GM19468 (cell line): Measurements from ENCODE around the gene MACROD2.

Experiments
- ATAC-seq: cut with Tn5 transposase; IDR thresholded peaks from one replicate; pipeline ENCODE4 v1.9.1; 2021; ENCODE audit warnings: mild to moderate bottlenecking, moderate library complexity, moderate number of reproducible peaks; ENCODE audit not compliant: unreplicated experiment; ENCODE audit errors: extremely low read depth

The MACROD2 gene

DNA sequence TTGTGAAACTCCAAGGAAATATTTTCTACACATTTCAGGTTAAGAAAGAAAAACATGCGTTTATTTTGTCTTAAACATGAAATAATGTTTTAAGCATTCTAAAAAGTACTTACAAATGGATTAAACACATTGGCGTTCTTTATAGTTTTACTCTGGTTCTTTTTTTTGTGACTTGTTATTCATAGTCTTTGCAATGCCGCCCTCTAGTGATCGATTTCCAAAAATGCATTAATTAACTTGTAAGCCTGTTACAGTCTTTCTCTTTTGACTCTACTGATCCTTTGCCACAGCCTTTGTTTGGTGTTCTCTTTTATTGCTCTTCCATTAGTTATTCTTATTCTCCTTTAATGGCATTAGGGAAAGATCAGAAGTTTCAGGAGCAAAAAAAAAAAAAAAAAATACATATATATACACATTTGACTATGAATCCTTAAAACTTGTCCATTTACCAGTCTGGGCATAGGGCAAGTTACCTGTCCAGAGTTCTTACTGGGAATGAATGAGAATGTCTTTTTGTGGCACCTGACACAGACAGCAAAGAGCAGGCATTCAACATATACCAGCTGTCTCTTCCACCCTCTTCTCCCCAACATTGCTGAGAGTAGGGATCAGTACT is 59.9 kb downstream of the MACROD2 start:
- no peak for ATAC-seq

DNA sequence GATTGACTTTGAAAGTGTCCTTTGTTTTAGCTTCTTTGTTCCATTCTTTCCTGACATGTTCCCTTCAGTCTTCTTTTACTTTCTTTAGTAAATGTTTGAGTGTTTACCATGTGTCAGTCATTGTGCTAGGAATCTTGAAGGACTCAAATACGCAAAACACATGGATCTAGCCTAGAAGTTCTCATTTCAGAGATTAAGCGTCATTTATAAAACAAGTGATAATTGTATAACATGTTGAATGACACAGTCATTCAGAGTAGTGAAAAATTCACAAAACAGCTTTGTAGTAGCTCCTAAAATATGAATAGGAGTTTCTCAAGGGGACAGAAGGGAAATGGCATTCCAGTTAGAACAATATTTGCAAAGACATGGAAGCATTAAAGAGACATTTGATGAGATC is 66.9 kb downstream of the MACROD2 start:
- no peak for ATAC-seq

DNA sequence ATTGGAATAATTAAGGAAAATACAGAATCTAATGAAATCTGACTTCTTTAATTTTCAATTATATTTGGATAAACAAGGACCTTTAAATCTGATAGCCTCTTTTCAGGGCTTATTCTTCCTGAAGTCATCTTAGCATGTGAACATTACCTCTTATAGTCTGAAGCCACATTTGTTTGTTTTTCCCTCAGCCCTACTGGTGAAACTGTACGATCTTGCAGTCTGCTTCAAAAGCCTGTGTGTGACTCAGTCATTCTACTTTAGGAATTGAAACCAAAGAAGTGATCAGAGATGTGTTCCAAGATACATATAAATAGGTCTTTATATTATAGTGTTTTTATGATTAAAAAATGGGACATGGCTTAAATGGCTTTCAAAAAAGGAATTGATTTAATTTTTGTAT is 67.5 kb downstream of the MACROD2 start:
- ATAC-seq = no peak

DNA sequence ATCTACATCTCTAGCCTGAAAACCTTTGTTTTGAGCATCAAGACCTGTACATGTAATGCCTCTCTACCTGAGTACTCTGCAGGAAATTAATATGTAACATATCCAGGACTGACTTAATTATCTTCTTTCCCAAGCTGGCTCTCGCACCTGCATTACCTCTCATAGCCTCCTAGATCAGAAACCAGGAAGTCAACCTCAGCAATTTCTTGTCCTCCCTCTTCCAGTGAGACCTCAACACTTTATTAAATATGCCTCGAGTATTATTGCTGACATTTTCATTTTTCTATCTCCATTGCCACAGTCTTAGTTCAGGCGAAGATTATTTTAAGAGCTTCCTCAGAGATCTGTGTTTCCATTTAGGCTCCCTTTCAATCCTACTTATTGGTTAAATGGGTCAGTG is 69.0 kb downstream of the MACROD2 start:
- no peak for ATAC-seq

DNA sequence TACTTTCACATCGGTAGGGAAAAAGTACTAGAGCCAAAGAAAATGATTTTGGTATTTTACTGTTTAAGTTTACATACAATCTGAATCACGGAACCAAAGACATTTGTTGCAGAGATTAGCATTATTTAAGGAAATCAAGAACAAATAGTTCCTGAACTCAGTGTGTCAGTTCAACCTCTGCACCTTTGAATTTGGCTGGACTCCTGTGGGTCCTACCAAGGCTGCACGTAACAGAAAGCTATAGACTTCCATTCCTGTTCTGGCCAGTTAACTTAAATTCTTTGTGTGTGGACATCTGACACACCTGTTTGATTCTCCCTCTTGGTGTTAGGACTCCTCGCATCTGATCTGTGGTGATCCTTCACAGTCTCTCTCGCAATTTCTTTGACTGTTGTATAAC is 69.6 kb downstream of the MACROD2 start:
- no peak for ATAC-seq

DNA sequence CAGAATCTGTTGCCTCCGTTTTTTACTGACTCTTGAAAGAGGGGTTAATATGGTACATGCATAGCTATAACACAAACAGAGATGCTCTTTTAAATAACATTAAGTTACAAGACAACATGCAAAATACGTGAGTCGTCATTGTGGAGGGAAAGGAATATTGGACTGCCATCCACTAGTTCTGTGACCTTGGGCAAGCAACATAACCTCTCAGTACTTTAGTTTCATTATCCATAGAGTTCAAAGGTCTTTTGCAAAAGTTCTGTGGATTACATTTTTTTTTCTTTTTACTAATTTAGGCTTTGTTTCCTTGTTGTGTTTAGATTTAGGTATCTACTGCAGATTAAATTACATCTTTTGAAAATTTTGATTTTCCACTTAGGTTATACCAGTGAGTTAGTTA is 70.5 kb downstream of the MACROD2 start:
- ATAC-seq = no peak

DNA sequence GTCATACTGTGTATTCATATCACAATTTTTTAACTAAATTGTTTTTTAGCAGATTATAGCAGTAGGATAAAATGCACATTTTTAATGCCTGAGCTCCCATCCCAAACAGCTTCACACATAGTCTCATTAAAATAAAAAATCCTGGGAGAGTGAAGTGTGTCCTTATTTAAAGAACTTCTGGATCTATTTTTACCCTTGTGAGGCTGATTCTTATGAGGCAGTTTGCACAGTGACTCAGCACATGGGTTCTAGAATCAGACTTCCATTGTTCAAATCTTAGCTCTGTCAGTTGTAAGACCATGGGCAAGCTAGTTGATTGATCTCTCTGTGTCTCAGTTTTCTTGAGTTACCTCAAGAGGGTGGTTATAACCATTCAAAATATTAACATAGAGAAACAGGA is 72.3 kb downstream of the MACROD2 start:
- no peak for ATAC-seq

DNA sequence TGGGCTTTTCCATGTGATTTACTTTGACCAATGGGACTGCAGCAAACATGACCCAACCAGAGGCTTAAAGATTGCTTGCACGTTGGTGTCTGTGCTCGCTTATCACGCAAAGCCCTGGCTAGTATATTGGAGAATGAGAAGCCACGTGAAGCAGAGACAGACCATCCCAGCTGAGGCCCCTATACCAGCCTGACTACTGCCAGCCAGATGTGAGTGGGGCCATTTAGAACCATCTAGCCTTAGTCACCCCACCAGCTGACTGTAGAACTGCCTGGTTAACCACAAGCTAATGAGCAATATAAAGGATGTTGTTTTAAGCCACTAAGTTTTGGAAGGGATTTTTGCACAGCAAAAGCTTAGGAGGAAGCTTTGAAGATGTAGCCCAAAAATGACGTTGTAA is 74.5 kb downstream of the MACROD2 start:
- ATAC-seq = no peak

DNA sequence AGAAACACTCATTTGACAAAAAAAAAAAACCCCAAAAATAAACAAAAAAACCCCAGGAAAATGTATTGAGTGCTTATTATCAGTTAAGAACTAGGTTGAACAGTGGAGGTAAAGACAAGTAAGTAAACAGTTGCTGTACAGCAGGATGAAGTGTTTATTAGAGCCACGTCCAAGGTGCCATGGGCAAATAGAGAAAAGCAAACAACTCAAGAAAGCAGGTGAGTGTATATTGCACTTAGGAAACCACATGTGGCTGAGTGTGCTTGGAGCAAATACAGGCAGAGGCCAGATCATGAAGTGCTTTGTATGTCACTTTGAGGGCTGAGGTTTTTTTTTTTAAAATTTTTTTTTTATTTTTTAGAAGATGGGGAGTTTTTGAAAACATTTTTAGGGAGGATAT is 98.3 kb downstream of the MACROD2 start:
- no peak for ATAC-seq

DNA sequence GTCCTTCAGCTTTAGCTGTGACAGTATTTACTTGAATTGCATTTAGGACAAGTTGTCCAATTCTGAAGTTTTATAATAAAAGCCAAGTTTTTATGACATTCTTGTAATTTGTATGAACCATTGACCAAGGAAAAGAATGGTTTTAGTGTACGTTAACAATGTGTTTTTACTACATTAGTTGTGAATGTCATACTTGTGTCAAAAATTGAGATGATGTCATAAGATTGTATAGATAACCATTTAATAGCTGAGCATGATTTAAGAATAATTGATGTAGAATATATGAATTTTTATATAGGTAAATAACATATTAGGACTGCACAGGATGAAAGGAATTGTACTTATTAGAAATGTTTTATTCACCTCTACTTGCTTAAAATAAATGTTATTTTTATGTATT is 102.9 kb downstream of the MACROD2 start:
- ATAC-seq = no peak

DNA sequence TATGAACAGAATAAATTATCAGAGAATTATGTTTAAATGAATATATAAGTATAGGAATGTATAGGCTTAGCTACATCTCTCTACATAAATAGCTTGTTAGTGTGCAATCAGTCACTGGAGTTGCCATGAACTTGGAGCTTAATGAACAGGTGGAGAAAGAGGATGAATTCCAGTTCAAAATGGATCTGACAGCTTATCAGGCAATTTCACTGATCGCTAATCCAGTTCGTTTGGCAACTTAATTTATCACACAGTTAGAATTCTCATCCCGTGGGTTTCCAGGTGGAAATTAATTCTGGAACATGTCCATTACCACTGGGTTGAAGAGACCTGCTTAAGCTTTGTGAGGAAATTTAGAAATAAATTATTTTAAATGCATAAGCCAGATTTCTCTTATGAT is 118.1 kb downstream of the MACROD2 start:
- no peak for ATAC-seq

DNA sequence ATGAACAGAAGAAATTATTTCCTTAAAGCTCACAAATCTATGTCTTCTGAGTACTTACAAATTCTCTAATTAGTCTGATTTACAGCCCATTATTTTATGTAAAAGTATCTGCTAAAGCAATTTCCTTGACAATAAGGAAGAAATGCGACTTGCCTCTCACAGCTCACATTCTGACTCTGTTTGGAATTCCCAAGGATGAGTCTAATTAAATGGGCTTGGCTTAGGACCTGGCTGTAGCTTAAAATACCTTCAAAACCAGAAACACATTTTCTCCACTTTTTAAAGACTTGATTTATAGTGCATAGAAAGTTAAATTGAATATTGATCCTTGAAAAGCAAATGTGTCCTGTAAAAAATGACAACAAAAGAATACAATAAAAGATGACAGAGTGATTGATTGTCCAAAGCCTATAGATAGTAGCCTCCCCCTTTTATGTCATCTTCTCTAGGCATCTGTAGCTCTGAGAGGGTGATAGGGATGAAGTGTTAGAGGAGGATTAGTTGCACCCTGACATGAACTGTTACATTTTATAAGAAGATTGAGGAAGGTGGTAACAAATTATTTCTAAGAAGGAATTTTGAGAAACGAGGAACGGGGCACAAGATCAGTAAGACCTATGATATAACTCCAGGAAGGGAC is 118.9 kb downstream of the MACROD2 start:
- ATAC-seq = no peak

DNA sequence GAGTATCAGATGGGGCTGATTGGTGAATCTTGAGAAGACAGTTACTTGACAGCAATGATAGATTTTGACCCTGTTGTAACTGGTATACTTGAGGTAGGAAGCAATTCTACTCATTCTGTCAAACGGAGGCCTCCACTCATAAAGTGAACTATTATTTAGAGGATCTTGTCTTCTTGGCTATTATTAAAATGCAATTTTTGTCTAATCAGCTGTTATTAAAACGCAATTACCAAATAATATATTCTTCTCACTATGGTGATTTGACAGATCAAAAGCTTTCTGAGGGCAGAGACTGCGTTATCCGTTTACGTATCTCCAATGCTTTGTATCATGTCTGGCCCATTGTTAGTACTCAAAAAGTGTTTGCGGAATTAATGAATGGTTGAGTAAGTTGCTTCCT is 120.7 kb downstream of the MACROD2 start:
- ATAC-seq = no peak

DNA sequence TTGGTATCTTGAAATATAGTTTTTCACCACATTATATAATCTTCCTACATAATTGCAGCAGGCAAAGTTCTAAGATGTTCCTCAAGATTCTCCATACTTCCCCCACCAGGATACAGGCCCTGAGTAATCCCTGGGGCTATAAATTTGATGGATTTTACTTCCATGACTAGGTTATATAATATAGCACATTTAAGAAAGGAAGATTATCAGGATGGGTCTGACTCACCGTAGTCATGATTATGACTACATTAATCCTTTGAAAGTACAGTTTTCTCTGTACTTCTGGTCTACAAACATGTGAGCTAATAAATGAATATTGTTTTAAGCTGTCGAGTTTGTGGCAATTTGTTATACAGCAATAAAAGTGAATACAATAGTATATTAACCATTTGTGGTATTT is 122.5 kb downstream of the MACROD2 start:
- ATAC-seq = no peak

DNA sequence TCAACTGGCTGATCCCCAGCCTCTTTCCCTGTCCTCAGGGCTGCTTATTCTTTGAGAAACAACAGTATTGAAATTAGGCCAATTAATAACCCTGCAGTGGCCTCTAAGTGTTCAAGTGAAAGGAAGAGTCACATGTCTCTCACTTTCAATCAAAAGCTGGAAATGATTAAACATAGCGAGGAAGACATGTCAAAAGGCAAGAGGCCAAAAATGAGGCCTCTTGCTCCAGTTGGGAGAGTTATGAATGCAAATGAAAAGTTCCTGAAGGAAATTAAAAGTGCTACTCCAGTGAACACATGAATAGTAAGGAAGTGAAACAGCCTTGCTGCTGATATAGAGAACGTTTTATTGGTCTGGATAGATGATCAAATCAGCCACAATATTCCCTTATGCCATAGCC is 131.5 kb downstream of the MACROD2 start:
- ATAC-seq = no peak

DNA sequence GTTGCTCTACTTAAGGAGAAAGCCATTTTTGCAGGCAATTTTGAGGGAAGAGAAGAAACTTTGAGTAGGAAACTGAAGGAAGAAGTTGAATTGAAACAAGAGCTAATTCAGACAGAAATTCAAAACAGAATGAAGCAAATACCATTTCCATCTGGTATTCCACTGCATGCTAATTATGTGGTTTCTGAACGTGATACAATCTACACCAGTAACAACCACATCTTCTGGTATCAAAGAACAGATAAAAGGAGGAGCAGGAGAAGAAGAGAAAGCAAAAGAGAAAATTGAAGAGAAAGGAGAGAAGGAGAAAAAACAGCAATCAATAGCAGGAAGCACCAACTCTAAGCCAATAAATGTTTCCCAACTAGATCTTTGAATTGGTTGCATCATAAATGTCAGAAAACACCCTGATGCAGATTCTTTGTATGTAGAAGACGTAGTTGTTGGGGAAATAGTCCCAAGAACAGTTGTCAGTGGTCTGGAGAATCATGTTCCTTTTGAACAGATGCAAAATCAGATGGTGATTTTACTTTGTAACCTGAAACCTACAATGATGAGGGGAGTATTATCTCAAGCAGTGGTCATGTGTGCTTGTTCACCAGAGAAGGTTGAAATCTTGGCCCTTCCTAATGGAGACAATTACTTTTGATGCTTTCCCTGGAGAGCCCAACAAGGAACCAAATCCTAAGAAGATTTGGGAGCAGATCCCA is 132.4 kb downstream of the MACROD2 start:
- no peak for ATAC-seq

DNA sequence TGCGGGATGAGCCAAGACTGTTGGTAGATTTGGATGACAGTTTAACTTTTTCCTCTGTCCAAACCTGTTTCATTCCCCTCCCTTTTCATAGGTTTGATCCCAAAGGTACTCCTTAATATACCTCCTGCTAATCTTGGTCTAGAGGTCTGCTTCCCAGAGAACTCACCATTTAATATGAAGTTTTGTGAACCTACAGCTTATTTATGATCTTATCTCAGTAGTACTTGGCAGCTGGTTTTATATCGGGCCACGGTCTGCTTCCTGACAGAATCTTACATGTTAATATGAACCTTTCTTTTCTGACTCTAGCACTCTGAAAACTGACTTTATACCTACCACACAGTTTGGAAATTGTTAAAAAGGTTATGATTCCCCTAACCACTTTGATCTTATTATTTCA is 138.7 kb downstream of the MACROD2 start:
- ATAC-seq = no peak

DNA sequence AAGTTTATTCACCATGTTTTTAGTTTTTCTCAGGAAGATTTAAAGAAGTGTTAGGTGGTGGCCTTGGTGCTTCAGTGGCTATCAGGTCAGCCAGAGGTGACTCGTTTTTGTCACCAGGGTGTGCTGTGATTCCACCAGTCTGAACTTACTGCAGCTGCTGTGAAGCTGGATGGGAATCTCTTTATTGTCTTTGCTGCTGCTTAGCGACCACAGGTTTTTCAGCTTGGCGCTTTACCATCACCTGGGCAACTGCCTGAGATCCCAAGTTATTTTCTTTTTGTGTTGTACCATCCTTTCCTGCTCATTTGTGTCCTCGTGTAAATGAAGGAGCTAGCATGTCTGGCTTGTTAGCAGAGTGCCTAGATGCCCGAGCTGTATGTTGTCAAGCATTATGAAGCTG is 146.9 kb downstream of the MACROD2 start:
- ATAC-seq = no peak

DNA sequence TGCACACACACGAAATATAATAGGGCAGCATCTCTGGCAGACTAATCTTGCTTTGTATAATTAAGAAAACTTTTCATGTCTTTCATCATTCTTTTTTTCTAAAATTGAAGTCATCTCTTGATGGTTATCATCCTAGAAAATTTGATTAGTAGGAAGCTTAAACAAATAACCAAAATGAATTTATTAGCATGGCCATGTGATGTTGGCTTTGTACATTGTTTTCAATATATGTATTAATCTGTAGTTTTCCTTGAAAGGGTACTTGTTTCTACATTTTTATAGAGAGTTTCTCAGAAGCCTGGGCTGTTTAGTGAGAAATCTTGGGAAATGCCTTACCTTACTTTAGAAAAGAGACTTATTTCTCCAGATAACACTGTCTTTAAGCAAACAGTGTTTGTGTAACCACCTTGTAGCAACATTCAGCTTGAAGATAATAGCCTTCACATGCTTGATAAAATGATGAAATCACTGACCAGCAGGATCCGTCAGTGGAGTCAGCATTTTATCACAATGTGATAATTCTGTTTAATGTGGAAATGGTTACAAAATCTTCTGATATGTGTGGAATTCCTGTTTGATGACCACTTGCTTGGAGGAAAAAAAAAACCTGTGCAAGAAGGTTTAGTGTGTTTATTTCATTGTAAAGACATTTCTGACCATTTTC is 147.8 kb downstream of the MACROD2 start:
- no peak for ATAC-seq

DNA sequence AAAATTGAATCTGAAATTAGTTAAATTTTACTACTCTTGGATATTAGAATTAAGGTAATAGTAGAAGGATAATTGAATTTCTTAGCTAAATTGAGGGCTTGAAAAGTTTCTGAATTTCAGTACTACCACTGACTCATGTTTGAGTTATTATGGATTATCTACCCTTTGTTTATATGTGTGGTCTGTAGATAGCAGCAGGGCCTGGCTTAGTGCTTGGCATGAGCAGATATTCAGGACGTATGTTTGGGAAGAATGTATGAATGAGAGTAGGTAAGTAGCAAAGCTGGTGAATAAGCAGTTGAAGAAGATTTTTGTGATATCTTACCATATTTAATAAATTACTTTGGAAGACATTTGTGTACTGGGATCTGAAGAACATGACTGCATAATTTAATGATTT is 152.7 kb downstream of the MACROD2 start:
- no peak for ATAC-seq

DNA sequence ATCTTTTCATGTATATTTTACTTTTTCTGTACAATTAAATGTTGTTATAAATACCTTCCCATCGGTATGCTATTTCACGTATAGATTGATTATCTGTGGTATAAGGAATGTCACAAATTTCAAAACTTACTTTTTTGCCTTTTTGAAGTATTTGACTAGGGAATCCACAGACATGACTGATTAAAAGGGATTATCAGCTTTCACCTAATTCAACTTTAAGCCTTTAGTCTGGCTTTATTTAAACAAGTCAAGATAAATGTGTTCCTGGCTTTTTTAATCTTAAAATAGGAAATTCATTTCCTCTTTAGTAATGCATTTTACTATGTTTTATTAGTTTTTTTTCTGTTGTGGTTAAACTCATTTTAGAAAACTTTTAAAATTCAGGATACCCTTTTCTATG is 160.0 kb downstream of the MACROD2 start:
- no peak for ATAC-seq
